ENCODE measurements around the gene NR1I3.
"Not testable (repeated sequence)": the region's sequence is repeated elsewhere in the genome, so short reads cannot be mapped to it uniquely, and the experiment has no call there.

NR1I3 gene

DNA sequence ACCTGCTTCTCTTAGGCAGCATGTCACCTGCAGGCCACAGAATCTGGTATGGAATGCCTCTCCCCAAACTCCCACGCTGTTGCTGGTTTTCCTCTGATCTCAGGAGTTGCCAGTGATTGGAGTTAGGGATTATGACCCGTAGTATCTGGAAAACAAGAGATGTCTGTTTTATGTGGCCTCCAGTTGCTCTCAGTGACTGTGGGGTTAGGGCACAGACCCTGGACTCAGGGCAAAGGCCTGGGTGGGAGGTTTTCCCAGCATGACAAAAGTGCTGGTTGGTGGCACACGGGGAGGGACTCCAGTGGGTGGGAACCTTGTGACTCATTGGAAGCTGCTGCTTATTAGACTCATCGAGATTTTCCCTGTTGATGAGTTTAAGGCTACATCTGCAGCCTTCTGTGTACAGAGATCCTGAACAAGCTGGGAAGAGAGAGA is at the start of gene NR1I3:
Gene NR1I3 (minus strand): TSS at position 165 of the 435 bp plus-strand sequence. CDS start 1,638 bp downstream, outside the sequence.
- no peak for DNase-seq (ENCODE audit: low spot score)

- no peak for DNase-seq (ENCODE audit: low spot score)
Observed at GRCh38 chr1:161287482-161288054, 49.6 kb upstream of the NR1I3 start.

DNA sequence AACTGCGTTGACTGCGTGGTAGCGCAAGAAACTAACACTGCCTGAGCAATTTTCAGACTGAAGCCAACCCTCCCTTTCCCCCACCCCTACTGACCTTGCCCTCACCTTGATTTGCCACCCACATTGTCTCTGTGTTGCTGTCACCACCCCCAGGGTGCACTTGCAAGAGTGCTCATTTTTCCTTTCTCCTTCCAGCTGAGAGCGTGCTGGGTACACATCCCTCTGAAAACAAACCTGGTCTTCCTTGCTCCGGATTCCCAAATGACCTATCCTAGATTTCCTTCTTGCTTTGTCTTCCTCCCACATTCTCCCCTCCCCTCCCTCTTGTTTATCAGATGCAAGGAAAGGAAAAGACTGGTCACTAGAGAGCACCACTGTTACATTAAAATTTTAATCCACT is 47.5 kb upstream of the NR1I3 start:
- DNase-seq (ENCODE audit: low spot score): no peak

DNA sequence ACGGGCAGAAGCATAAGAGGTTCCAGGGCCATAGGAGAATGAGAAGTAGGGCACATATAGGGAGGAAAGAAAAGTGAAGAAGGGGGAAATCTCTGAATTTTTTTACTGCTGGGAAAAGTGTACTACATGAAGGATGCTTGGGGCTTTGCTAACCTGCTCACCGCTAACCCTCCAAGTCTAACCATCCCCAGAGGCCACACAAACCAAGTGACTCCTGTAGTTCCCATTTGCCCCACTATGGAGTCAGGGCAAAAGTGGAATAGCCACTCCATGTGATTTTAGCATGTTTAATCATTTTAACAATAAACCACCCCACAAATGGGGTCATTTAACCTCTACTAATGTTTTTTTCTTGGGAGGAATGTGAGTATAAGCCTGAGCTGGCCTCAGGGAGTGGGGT is 47.1 kb upstream of the NR1I3 start:
- no peak for DNase-seq (ENCODE audit: low spot score)

DNA sequence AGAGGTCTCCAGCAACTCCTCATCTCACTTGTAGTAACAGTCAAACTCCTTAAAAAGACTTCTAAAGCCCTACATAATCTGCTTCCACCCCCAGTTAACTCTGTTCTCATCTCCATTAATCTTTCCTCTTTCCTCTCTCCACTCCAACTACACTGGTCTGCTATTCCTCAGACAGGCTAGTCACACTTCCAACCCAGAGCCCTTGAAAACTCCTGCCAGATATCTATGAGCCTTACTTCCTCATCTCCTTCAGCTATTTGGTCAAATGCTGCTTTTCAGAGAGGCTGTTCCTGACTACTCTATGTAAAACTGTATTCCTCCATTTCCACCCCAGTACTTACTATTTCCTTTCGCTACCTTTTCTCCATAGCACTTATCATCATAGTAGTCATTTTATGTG is 45.0 kb upstream of the NR1I3 start:
- DNase-seq (ENCODE audit: low spot score): no peak

DNA sequence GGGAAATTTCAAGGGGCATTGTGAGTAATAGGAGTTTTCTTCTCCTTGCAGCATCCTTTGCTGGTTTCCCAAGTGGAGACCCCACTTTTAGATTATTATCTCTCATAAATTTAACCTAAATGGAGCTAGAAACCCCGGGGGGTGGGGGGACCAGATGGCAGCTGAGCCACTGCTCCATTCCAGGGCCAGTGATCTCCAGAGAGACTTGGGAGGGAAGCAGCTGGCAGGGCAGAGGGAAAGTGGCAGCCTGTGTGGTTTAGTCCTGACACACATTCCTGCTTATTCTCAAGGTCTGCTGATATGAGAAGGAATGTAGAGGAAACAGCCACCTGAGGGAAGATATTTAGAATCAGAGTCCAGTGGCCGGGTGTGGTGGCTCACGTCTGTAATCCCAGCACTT is 36.9 kb upstream of the NR1I3 start:
- DNase-seq (ENCODE audit: low spot score): no peak

DNA sequence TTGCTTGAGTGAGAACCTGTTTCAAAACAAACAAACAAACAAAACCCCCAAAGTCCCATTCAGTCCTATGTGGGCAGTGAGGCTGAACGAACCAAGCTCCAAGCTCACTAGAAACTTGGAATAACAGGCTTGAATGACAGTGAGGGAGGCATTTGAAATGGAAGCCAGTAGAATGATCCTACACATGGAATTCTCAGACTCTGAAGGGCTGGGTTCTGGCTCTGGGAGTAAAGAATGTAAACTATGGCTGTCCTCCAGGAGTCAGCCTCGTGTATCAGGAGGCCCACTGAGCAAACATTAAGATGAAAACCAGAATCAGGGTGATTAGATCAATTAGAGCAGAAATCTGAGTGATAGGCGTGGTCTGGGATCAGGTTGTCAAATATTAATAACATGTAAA is 35.4 kb upstream of the NR1I3 start:
- DNase-seq (ENCODE audit: low spot score): peak; percentile 41

DNA sequence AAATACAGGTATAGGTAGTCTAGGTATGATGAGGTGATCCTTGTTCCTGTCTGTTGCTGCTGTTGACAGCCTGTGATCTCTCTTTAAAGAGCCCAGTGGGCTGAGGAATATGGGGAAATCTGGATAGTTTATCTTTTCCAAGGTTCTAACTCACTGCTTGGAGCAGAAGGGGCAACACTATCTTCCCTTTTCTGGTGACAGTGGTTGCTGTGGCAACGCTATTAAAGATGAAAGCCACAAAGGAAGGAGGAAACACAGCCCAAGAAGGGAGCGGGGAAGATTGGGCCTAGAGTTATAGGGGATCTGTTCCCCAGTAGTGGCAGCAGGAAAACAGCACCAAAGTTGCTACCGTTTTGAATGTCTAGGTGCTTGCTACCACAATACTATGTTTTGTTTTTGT is 29.3 kb upstream of the NR1I3 start:
- DNase-seq (ENCODE audit: low spot score): no peak

DNA sequence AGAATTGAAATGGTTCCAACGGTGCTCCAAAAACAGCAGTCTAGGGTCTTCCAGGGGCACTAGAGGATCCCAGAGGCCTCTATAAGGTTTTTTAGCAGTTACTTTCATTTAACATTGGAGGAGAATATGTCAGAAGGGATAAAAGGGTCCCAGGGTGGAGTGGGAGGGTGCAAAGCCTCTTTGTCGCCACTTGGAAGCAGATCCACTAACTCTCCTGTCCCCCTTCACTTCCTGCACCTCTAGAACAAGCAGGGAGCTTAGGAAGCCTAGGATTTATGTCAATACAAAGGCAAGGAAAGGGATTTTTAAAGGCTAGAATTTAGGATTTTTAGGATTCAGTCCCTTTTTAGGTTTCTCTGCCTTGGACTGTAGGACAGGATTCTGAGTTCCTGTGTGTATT is 28.8 kb upstream of the NR1I3 start:
- DNase-seq (ENCODE audit: low spot score): no peak

DNA sequence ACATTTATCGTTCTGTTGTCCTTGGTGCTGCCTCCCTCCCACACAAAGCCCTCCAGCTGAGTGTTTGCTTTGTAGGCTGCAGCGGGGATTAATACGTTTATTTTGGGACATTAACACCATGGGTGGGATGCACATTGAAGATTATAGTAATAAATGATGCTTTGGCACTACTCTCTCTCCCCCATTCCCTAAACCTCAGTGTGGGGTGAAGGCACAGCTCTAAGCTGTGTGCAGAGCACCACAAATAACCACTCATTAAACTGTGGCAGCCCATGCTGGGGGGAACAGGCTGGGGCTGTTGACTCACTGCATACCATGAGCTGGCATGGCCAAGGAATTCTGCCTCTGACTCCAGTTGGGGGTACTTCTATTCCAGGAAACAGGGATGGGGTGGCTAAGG is 28.2 kb upstream of the NR1I3 start:
- peak; percentile 31 for DNase-seq (ENCODE audit: low spot score)

- DNase-seq (ENCODE audit: low spot score): no peak
Observed at GRCh38 chr1:161265305-161265704, 27.3 kb upstream of the NR1I3 start.

DNA sequence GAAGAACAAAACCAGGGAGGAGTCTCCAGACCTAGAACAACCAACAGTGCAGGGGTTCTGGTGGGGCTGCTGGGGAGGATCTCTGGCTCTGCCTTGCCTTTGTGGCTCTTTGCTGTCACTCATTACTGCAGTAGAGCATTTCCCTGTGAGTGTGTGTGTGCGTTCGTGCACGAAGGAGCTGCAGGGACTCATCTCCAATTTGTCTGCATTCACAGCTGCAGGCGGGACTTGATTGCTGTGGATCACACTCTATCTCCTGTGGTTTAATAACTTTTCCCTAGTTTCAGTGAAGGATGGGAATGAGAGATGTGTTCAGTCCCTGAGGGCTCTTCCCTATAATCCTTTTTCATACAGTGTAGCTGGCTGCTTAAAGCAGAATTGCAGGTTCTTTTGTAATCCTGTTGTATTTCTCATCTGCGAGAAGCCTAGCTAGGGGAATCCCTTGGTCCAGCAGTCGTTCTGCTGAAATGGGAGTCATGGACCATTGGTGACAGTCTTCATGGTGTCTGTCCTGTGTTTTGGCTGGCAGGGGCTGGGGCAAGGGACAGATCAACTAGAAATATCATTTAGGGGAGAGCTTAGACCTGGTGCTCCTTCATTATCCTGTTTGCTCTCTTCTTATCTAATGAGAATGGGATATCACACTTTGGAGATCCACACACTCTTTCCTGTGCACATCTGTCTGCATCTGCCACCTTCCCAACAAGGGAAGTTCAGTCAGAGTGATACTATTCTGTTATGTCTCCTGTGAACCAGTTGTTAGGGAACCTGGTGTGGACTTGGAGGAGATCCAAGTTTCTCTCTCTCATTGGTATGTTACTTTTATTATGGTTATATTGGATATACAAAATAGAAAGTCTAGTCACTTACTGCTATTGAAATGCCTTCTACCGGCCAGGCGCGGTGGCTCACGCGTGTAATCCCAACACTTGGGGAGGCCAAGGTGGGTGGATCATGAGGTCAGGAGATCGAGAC is 23.5 kb upstream of the NR1I3 start:
- no peak for DNase-seq (ENCODE audit: low spot score)

- no peak for DNase-seq (ENCODE audit: low spot score)
Observed at GRCh38 chr1:161260376-161261260, 22.6 kb upstream of the NR1I3 start.

DNA sequence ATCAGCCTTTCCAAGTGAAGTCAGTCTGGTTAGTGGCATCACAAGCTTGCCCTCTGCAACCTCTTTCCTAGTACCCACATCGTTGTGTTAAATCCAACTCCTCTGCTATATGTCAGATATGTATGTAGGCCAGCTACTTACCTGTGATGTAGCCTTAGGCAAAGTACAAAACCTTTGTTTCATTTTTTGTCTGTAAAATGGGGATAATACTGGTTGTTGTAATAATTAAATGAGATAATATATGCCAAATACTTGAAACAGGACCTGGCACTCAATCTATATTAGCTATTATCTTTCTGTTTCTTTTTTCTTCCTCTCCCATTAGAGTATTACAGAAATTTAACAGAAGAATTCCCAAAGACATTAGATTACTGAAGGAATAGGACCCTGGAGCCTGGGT is 21.8 kb upstream of the NR1I3 start:
- DNase-seq (ENCODE audit: low spot score): no peak

DNA sequence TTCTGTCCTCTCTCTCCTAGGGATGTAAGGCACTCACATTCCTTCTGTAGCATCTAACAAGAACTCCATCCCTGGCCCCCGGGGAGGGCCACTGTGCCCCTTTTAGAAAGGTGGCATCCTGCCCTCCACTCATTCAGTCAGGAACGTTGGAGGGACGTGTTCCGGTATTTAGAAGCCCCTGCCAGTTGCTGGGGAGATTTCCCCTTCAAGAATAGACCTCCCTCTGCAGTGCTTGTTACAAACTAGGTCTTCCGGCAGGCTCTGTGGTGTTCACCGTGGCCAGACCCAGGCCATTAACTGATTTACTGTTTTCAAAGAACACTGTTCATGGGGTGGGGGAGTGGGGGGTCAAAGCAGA is 21.3 kb upstream of the NR1I3 start:
- DNase-seq (ENCODE audit: low spot score): no peak

GRCh38 chr1:161258439-161259344 is 20.7 kb upstream of the NR1I3 start, which contains the start of gene PCP4L1:
Gene PCP4L1, plus strand, starts transcription at chr1:161258745. Its CDS starts 230 bp downstream, at chr1:161258975.
- DNase-seq (ENCODE audit: low spot score): peak; percentile 72

GRCh38 chr1:161257109-161257508 is 19.1 kb upstream of the NR1I3 start:
- not testable (repeated sequence) for DNase-seq (ENCODE audit: low spot score)

- not testable (repeated sequence) for DNase-seq (ENCODE audit: low spot score)
Observed at GRCh38 chr1:161255955-161256520, 18.0 kb upstream of the NR1I3 start.

- DNase-seq (ENCODE audit: low spot score): not testable (repeated sequence)
Observed at GRCh38 chr1:161255302-161255701, 17.3 kb upstream of the NR1I3 start.

DNA sequence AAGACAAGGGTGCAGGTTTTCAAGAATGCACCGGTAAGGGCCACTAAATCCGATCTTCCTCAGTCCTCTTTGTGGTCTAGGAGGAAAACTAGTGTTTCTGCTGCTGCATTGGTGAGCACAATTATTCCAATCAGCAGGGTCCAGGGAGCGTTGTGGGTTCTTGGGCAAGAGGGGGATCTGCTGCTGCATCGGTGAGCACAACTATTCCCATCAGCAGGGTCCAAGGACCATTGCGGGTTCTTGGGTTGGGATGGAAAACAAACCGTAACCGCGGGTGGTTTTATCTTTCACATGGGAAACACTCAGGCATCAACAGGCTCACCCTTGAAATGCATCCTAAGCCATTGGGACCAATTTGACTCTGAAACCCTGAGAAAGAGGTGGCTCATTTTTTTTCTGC is 13.6 kb upstream of the NR1I3 start:
- DNase-seq (ENCODE audit: low spot score): no peak

- no peak for DNase-seq (ENCODE audit: low spot score)
Observed at GRCh38 chr1:161250829-161251228, 12.8 kb upstream of the NR1I3 start.

Data from AG08396 (cell line).